ENCODE results near the gene BAX. TPM values are rescaled to one million over a fixed set of nuclear protein-coding genes. Genes with fewer than 3 reads are reported as not detected.
A peak's percentile ranks its signal among the peaks of the same experiment; 100 is the strongest.

The BAX gene
- total RNA-seq, 2 donors from 2014 or later: 53.1 to 104 TPM

GRCh38 chr19:48997972-48998371, 43.3 kb downstream of the BAX start:
- TF ChIP-seq CTCF (IDR thresholded peaks at IDR 0.05): no peak
- Histone ChIP-seq H3K27me3 (replicated peaks; ENCODE audit: insufficient read depth) (no peaks in the 10 kb centered on the region), H3K9me3 (no peaks in the 10 kb centered on the region), H3K27ac (no peak overlapping the region), H3K4me3 (no peak overlapping the region), H3K4me1 (ENCODE audit: control insufficient read depth in 1 of 2, low read depth in 2 of 2) (peaks cover 9 to 15% of the 10 kb centered on the region in 2 donors), H3K36me3 (no peaks in the 10 kb centered on the region)
- ATAC-seq (ENCODE audit: insufficient number of reproducible peaks, low FRiP score, low read depth) (no peak), DNase-seq (ENCODE audit: low spot score) (no peak)

GRCh38 chr19:48999481-49000325, 45.0 kb downstream of the BAX start:
- peaks cover 2 to 8% of the 10 kb centered on the region in 2 donors for H3K4me1 ChIP-seq (ENCODE audit: control insufficient read depth in 1 of 2, low read depth in 2 of 2)
- no peaks in the 10 kb centered on the region for H3K9me3 ChIP-seq
- DNase-seq (ENCODE audit: low spot score): no peak
- no peak for ATAC-seq (ENCODE audit: insufficient number of reproducible peaks, low FRiP score, low read depth)
- H3K27me3 ChIP-seq (replicated peaks; ENCODE audit: insufficient read depth): no peaks in the 10 kb centered on the region
- TF ChIP-seq CTCF (IDR thresholded peaks at IDR 0.05): peak; percentile 45
- no peak overlapping the region for H3K4me3 ChIP-seq
- no peak overlapping the region for H3K27ac ChIP-seq
- peaks cover 7% of the 10 kb centered on the region for H3K36me3 ChIP-seq

DNA sequence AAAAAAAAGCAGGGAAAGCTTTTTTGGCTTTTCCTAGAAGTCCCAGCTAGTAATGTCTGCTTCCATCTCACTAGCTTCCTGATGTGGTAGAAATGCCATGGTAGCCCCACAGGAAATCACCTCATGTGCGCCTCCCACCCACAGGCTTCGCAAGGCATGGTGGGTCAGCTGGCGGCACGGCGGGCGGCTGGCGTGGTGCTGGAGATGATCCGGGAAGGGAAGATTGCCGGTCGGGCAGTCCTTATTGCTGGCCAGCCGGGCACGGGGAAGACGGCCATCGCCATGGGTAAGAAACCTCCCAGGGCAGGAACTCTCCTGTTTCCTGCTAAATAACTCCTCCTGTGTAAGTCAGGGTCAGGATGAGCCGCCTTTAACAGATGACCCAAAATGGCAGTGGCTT, 49.5 kb downstream of the BAX start:
- no peaks in the 10 kb centered on the region for H3K4me1 ChIP-seq (ENCODE audit: control insufficient read depth in 1 of 2, low read depth in 2 of 2)
- H3K9me3 ChIP-seq: no peaks in the 10 kb centered on the region
- TF ChIP-seq CTCF (IDR thresholded peaks at IDR 0.05): no peak
- DNase-seq (ENCODE audit: low spot score) (no peak), ATAC-seq (ENCODE audit: insufficient number of reproducible peaks, low FRiP score, low read depth) (no peak)
- H3K4me3 ChIP-seq: no peak overlapping the region
- H3K27ac ChIP-seq: no peak overlapping the region
- H3K27me3 ChIP-seq (replicated peaks; ENCODE audit: insufficient read depth): no peaks in the 10 kb centered on the region
- H3K36me3 ChIP-seq: peaks cover 31% of the 10 kb centered on the region

GRCh38 chr19:49004964-49005614, 50.4 kb downstream of the BAX start:
- ATAC-seq (ENCODE audit: insufficient number of reproducible peaks, low FRiP score, low read depth) (no peak), DNase-seq (ENCODE audit: low spot score) (no peak)
- Histone ChIP-seq H3K27me3 (replicated peaks; ENCODE audit: insufficient read depth) (no peaks in the 10 kb centered on the region), H3K9me3 (no peaks in the 10 kb centered on the region), H3K4me1 (ENCODE audit: control insufficient read depth in 1 of 2, low read depth in 2 of 2) (no peaks in the 10 kb centered on the region), H3K27ac (no peak overlapping the region), H3K4me3 (no peak overlapping the region), H3K36me3 (peaks cover 38% of the 10 kb centered on the region)
- TF ChIP-seq CTCF (IDR thresholded peaks at IDR 0.05): no peak

DNA sequence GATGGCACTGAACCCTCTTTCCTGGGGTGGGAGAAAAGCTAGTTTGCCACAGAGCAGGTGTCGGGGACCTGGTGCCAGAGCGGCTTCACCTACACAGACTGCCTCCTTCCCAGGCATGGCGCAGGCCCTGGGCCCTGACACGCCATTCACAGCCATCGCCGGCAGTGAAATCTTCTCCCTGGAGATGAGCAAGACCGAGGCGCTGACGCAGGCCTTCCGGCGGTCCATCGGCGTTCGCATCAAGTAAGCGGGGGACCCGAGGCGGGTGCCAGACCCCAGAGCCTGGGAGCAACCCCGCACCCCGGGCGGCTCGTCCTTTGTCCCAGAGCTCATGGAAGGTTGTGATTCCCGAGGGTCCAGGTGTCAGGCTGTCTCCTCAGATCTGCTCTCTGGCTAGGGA, 52.2 kb downstream of the BAX start:
- ATAC-seq (ENCODE audit: insufficient number of reproducible peaks, low FRiP score, low read depth) (no peak), DNase-seq (ENCODE audit: low spot score) (no peak)
- TF ChIP-seq CTCF (IDR thresholded peaks at IDR 0.05): no peak
- Histone ChIP-seq H3K9me3 (no peaks in the 10 kb centered on the region), H3K4me1 (ENCODE audit: control insufficient read depth in 1 of 2, low read depth in 2 of 2) (no peaks in the 10 kb centered on the region), H3K27me3 (replicated peaks; ENCODE audit: insufficient read depth) (no peaks in the 10 kb centered on the region), H3K36me3 (peaks cover 54% of the 10 kb centered on the region), H3K27ac (no peak overlapping the region), H3K4me3 (no peak overlapping the region)

All from thoracic aorta (tissue), 2 donors.